BE2C (cell line): ENCODE data around the gene EHBP1.

Experiments used
- DNase-seq: peaks from one replicate; pipeline ENCODE4 v3.0.0-alpha.2; 2020
- H3K27me3 ChIP-seq: fragments of 250-450 bp; sonication (Bioruptor Pico); 2 replicates; pipeline ENCODE4 v1.5.1; 2020; ENCODE audit warnings: mild to moderate bottlenecking
- H3K36me3 ChIP-seq: fragments of 250-450 bp; sonication (Bioruptor Pico); 2 replicates; pipeline ENCODE4 v1.5.1; 2020; ENCODE audit warnings: mild to moderate bottlenecking
- H3K4me1 ChIP-seq: fragments of 250-450 bp; sonication (Bioruptor Pico); 2 replicates; pipeline ENCODE4 v1.5.1; 2020
- H3K4me3 ChIP-seq: 2 replicates; pipeline ENCODE4 v1.5.1; 2011; ENCODE audit warnings: low read depth, low read length
- H3K9me3 ChIP-seq: fragments of 250-450 bp; sonication (Bioruptor Pico); 2 replicates; pipeline ENCODE4 v1.5.1; 2020
- TF ChIP-seq, protein P1 (sequence below): IDR thresholded peaks from 2 replicates; pipeline ENCODE4 v1.5.1; 2012; ENCODE audit warnings: mild to moderate bottlenecking, low read depth, low read length

EHBP1 gene

DNA sequence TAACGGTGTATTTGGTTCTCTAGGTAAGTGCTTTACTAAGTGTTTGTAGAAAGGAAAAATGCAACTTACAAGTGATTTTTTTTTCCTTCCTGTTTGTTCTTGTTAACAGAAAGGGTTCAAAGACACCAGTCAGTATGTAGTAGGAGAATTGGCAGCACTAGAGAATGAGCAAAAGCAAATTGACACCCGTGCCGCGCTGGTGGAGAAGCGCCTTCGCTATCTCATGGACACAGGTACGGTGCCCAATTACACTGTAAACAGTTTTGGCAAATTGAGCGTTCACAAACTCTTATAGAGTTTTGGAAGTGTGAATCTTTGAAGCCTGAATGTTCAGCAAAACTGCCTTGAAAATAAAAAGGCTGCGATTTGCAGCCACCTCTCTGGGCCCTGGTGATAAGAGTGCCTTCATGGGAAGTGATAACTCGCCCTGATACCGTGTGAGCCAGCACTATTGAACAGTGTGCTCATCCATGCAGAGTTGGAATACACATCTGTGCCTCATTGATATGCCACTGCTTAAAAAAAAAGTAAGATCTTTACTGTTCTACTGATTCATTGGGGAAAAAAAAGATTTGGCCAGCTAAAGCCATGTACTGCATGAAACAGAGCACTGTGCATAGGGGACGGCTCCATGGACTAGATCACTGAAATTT lies 291.1 kb downstream of the EHBP1 start:
- no peaks in the 10 kb centered on the region for H3K27me3 ChIP-seq
- DNase-seq = no peak
- no peaks in the 10 kb centered on the region for H3K9me3 ChIP-seq
- no peak overlapping the region for H3K4me3 ChIP-seq
- no peaks in the 10 kb centered on the region for H3K4me1 ChIP-seq
- TF ChIP-seq, protein P1, sequence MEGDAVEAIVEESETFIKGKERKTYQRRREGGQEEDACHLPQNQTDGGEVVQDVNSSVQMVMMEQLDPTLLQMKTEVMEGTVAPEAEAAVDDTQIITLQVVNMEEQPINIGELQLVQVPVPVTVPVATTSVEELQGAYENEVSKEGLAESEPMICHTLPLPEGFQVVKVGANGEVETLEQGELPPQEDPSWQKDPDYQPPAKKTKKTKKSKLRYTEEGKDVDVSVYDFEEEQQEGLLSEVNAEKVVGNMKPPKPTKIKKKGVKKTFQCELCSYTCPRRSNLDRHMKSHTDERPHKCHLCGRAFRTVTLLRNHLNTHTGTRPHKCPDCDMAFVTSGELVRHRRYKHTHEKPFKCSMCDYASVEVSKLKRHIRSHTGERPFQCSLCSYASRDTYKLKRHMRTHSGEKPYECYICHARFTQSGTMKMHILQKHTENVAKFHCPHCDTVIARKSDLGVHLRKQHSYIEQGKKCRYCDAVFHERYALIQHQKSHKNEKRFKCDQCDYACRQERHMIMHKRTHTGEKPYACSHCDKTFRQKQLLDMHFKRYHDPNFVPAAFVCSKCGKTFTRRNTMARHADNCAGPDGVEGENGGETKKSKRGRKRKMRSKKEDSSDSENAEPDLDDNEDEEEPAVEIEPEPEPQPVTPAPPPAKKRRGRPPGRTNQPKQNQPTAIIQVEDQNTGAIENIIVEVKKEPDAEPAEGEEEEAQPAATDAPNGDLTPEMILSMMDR = no peak
- no peaks in the 10 kb centered on the region for H3K36me3 ChIP-seq

DNA sequence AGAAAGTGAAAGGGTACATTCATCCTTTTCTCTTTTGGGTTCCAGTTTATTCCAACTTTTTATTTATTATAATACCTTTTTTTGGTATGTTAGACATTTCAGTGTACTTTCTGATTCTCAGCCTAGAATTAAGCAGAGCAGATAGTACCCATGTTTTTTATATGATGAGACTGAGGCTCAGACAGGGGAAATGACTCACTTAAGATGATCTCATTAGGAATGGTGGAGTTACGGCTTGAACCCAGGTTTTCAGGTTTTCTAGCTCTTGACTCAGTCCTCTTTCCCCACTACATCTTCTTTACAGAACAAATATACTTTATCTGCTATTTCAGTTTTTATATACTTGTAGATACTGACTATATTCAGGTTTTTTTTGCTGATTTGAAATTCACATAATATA lies 293.4 kb downstream of the EHBP1 start:
- H3K4me3 ChIP-seq = no peak overlapping the region
- TF ChIP-seq, protein P1 = no peak
- DNase-seq = no peak
- no peaks in the 10 kb centered on the region for H3K27me3 ChIP-seq
- H3K36me3 ChIP-seq = no peaks in the 10 kb centered on the region
- no peaks in the 10 kb centered on the region for H3K4me1 ChIP-seq
- H3K9me3 ChIP-seq = no peaks in the 10 kb centered on the region

DNA sequence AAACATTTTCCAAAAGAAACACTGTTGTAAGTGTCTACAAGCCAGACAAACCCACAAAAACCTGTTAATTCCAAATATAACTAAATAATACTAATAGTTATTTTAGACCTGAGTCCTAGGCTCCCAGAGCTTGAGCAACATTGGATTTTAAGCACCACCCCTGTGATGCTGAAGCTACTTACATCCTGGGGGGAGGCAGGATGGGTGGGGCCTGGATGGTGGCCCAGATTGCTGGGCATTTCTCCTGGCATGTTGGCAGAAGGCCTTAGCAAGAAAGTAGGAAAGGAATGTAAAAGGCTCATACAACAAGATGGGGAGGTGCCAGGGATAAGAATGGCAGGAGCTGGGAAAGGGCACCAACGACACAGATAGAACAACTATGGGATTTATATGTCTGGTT lies 294.4 kb downstream of the EHBP1 start:
- no peaks in the 10 kb centered on the region for H3K36me3 ChIP-seq
- no peak overlapping the region for H3K4me3 ChIP-seq
- no peaks in the 10 kb centered on the region for H3K4me1 ChIP-seq
- H3K27me3 ChIP-seq = no peaks in the 10 kb centered on the region
- TF ChIP-seq, protein P1 = no peak
- no peaks in the 10 kb centered on the region for H3K9me3 ChIP-seq
- no peak for DNase-seq

DNA sequence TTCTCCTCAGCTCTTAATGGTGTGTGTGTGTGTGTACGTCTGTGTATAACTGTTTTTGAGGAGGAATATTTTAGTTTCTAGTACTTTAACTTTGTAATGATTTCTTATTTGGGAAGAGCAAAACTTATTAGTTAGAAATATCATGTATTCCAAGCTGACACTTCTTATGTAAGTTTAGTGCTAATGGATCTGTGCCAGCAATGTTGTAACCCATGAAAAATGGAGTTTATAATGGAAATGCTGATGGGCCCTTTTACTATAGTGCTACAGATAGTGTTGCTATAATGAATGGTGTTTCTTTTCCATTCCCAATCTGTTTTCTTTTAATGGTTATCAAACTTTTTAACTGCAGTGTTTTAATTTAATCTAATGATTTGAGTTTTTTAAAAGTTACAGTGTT lies 295.3 kb downstream of the EHBP1 start:
- TF ChIP-seq, protein P1 = no peak
- Histone ChIP-seq H3K36me3 (no peaks in the 10 kb centered on the region), H3K4me1 (no peaks in the 10 kb centered on the region), H3K27me3 (no peaks in the 10 kb centered on the region), H3K4me3 (no peak overlapping the region), H3K9me3 (no peaks in the 10 kb centered on the region)
- DNase-seq = no peak

DNA sequence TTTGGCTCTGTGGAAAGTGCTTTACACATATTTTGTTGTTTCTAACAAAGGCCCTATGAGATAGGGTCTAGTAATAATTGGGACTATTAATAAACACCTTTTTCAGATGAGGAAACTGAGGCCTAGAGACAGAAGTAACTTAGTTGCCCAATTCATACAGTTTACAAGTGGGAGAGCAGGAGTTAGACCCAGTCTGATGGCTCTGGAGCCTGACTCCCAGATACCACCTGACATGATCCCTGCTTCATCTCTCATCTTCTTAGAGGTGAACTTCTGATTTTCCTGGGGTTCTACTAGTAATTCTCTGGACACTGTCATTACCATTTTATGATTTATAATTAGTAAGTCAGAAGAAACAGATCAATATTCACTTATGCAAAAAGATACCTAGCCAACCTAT lies 296.1 kb downstream of the EHBP1 start:
- Histone ChIP-seq H3K4me1 (no peaks in the 10 kb centered on the region), H3K36me3 (no peaks in the 10 kb centered on the region), H3K27me3 (no peaks in the 10 kb centered on the region), H3K4me3 (no peak overlapping the region), H3K9me3 (no peaks in the 10 kb centered on the region)
- no peak for DNase-seq
- TF ChIP-seq, protein P1 = no peak

DNA sequence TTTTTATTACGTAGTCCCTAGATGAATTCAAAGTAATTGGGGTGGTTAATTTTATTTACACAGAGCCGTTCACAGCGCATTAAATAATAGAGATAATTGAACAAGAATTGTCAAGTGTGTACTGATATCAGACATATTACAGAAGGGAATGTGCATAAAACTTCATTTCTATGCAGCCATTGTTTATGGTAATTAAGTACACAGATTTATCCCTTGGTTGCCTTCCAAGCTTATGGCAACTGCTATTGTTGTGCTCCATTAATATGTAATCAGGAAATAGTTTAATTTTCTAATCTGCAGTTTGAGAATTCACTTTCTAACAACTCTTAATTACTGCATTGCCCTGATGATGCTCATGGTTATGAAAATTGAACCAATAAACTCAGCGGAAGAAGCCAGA lies 297.8 kb downstream of the EHBP1 start:
- Histone ChIP-seq H3K4me3 (no peak overlapping the region), H3K4me1 (no peaks in the 10 kb centered on the region), H3K36me3 (no peaks in the 10 kb centered on the region), H3K27me3 (no peaks in the 10 kb centered on the region), H3K9me3 (no peaks in the 10 kb centered on the region)
- TF ChIP-seq, protein P1 = no peak
- no peak for DNase-seq
